ENCODE measurements around the gene GCG. TPM values are rescaled to one million over a fixed set of nuclear protein-coding genes. Genes with fewer than 3 reads are reported as not detected.

The GCG gene
- total and polyA plus RNA-seq, 2 of the 8 experiments (the other 6 are each of a cell fraction or from before 2014, with no cell fraction given) = not detected

DNA sequence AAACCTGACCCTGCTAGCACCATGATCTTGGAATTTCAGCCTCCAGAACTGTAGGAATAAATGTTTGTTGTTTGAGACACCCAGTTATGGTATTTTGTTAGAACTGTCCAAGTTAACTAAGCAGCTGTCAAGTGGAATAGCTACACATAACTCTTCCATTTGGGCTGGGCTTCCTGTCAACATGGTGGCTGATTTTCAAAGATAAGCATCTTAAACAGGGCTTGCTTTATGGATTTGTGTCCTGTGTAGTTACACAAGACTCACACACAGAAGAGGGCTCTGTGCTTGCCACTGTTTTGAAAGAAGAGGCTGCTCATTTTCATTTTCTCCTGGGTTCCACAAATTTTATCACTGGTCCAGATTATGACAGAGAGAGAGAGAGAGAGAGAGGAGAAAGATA, 35.7 kb downstream of the GCG start:
- H2BK20ac ChIP-seq (ENCODE audit: low read length) = no peak overlapping the region
- no peak overlapping the region for H3K4me2 ChIP-seq (ENCODE audit: insufficient read depth in 1 of 2, low read depth in 2 of 2, low read length in 2 of 2)
- H2BK5ac ChIP-seq (ENCODE audit: low read depth, low read length) = no peak overlapping the region
- H2AFZ ChIP-seq (ENCODE audit: low read length) = no peak overlapping the region
- no peak overlapping the region for H3K4ac ChIP-seq (replicated peaks; ENCODE audit: insufficient read length, low read depth, low read length)
- POLR2A ChIA-PET (ENCODE audit: partially characterized antibody) = no interaction called here
- H3K9me3 ChIP-seq (ENCODE audit: insufficient read depth in 2 of 2, low read depth in 1 of 2, low read length in 1 of 2) = 0 out of 4 replicates have a peak, but pooled peaks cover 0 to 6% of the 10 kb centered on the region in 2 experiments
- no peaks in the 10 kb centered on the region for H4K20me1 ChIP-seq (replicated peaks in 1 of 2; ENCODE audit: control insufficient read depth in 1 of 2, insufficient read depth in 2 of 2, low read length in 2 of 2)
- H3K4me3 ChIP-seq (ENCODE audit: extremely low read depth in 1 of 4, insufficient read depth in 2 of 4, low read depth in 3 of 4, low read length in 4 of 4) = no peak overlapping the region
- H4K5ac ChIP-seq (ENCODE audit: insufficient read length, low read depth, low read length) = no peak overlapping the region
- H3K14ac ChIP-seq (ENCODE audit: insufficient read length) = no peak overlapping the region
- H3K9ac ChIP-seq (replicated peaks in 1 of 4; ENCODE audit: extremely low read depth in 1 of 4, low read depth in 3 of 4, low read length in 3 of 4) = no peak overlapping the region
- no peak overlapping the region for H4K91ac ChIP-seq (replicated peaks; ENCODE audit: insufficient read length, low read length)
- FAIRE-seq = no peak
- no peak overlapping the region for H3K27ac ChIP-seq (ENCODE audit: low read depth, low read length)
- H2BK12ac ChIP-seq (ENCODE audit: low read depth, low read length) = no peak overlapping the region
- H2BK120ac ChIP-seq (replicated peaks; ENCODE audit: low read depth, low read length) = no peak overlapping the region
- DNase-seq (ENCODE audit: low read depth in 1 of 2, low spot score in 2 of 2) = no peak
- CTCF ChIA-PET (ENCODE audit: partially characterized antibody) = interaction anchor here (0.8 to 1.4 kb wide), 5 partner anchors 10 to 128 kb away, joined by 3 to 4 read pairs (median 3); no protein-coding TSS in a partner anchor
- no peak overlapping the region for H3K18ac ChIP-seq (ENCODE audit: extremely low read depth, low read length)
- H3K79me1 ChIP-seq (ENCODE audit: low read depth, low read length) = no peaks in the 10 kb centered on the region
- H3K36me3 ChIP-seq (ENCODE audit: control insufficient read depth in 2 of 4, insufficient read depth in 4 of 4, low read length in 3 of 4) = no peaks in the 10 kb centered on the region; a peak in 1 of 8 replicates
- H2AK5ac ChIP-seq (ENCODE audit: low read depth, low read length) = no peak overlapping the region
- H3K23me2 ChIP-seq (ENCODE audit: low read depth, low read length) = no peaks in the 10 kb centered on the region; the same call in 1 of the 2 replicates
- TF ChIP-seq NRF1 (IDR thresholded peaks at IDR 0.05; ENCODE audit: low read depth, low read length) = no peak
- TF ChIP-seq TAF7 (optimal IDR thresholded peaks at IDR 0.05; ENCODE audit: borderline replicate concordance, low read depth, low read length) = no peak
- TF ChIP-seq BRCA1 (IDR thresholded peaks at IDR 0.05; ENCODE audit: low read depth, low read length) = no peak
- TF ChIP-seq TEAD4 (IDR thresholded peaks at IDR 0.05; ENCODE audit: low read depth, low read length) = no peak
- no peak for TF ChIP-seq PHF8 (conservative IDR thresholded peaks at IDR 0.05; ENCODE audit: low read depth, low read length)
- TF ChIP-seq TCF12 (IDR thresholded peaks at IDR 0.05; ENCODE audit: low read depth, low read length) = no peak
- no peak for TF ChIP-seq HDAC2 (IDR thresholded peaks at IDR 0.05; ENCODE audit: borderline replicate concordance in 1 of 2, low read depth in 2 of 2, low read length in 2 of 2)
- TF ChIP-seq CHD2 (IDR thresholded peaks at IDR 0.05; ENCODE audit: low read length) = no peak
- no peak for TF ChIP-seq GABPA (IDR thresholded peaks at IDR 0.05; ENCODE audit: borderline replicate concordance, insufficient read depth, low read length)
- no peak for TF ChIP-seq SUZ12 (IDR thresholded peaks at IDR 0.05; ENCODE audit: low read length)
- TF ChIP-seq FOSL1 (IDR thresholded peaks at IDR 0.05; ENCODE audit: insufficient read depth, low read depth, low read length) = no peak
- no peak for TF ChIP-seq ASH2L (IDR thresholded peaks at IDR 0.05; ENCODE audit: low read length)
- no peaks in the 10 kb centered on the region for H3K79me2 ChIP-seq (ENCODE audit: control insufficient read depth in 1 of 2, insufficient read depth in 2 of 2, low read length in 2 of 2)
- H3K23ac ChIP-seq (ENCODE audit: insufficient read length) = no peak overlapping the region
- no peak overlapping the region for H3K56ac ChIP-seq (replicated peaks; ENCODE audit: insufficient read length, low read depth, low read length)
- H4K8ac ChIP-seq (ENCODE audit: extremely low read depth, insufficient read depth, low read length) = no peak overlapping the region
- no peaks in the 10 kb centered on the region for H3K27me3 ChIP-seq (replicated peaks in 1 of 4; ENCODE audit: control insufficient read depth in 3 of 4, extremely low read depth in 1 of 4, insufficient read depth in 3 of 4, low read length in 3 of 4)
- H3K4me1 ChIP-seq (replicated peaks in 1 of 4; ENCODE audit: control insufficient read depth in 3 of 4, insufficient read depth in 4 of 4, low read length in 3 of 4) = peaks cover 0 to 6% (median 3%) of the 10 kb centered on the region in 4 experiments; a peak in 3 of 7 replicates
- no peak overlapping the region for H2BK15ac ChIP-seq (ENCODE audit: low read length)

All from H1 (cell line).